ENCODE measurements around the gene UTS2B.
"Not testable (repeated sequence)": the region's sequence is repeated elsewhere in the genome, so short reads cannot be mapped to it uniquely, and the experiment has no call there.

UTS2B gene

DNA sequence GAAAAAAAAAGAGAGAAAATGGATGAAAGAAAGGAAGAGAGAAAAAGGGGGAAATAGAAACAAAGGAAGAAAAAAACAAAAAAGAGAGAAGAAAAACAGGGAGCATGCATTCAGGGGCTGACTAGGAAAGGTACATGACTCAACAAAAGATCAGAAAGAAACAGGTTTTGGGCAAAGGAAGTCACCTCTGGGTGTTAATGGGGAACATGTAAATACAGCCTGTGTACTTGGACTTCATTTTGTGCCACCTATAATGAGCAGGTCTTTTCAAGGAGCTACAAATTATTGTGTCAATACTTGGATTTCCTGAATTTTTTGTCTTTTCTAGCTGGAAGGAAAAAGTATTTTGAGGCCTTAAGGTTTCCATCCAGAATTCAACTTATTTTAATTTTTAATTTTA lies 54.6 kb downstream of the UTS2B start:
- no peak for DNase-seq (ENCODE audit: low read depth)
- TF ChIP-seq, protein P1, sequence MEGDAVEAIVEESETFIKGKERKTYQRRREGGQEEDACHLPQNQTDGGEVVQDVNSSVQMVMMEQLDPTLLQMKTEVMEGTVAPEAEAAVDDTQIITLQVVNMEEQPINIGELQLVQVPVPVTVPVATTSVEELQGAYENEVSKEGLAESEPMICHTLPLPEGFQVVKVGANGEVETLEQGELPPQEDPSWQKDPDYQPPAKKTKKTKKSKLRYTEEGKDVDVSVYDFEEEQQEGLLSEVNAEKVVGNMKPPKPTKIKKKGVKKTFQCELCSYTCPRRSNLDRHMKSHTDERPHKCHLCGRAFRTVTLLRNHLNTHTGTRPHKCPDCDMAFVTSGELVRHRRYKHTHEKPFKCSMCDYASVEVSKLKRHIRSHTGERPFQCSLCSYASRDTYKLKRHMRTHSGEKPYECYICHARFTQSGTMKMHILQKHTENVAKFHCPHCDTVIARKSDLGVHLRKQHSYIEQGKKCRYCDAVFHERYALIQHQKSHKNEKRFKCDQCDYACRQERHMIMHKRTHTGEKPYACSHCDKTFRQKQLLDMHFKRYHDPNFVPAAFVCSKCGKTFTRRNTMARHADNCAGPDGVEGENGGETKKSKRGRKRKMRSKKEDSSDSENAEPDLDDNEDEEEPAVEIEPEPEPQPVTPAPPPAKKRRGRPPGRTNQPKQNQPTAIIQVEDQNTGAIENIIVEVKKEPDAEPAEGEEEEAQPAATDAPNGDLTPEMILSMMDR (IDR thresholded peaks at IDR 0.05; ENCODE audit: insufficient read depth, low read depth, low read length, missing control alignments): no peak
- no peak overlapping the region for H3K4me3 ChIP-seq (ENCODE audit: low read depth, low read length)

DNA sequence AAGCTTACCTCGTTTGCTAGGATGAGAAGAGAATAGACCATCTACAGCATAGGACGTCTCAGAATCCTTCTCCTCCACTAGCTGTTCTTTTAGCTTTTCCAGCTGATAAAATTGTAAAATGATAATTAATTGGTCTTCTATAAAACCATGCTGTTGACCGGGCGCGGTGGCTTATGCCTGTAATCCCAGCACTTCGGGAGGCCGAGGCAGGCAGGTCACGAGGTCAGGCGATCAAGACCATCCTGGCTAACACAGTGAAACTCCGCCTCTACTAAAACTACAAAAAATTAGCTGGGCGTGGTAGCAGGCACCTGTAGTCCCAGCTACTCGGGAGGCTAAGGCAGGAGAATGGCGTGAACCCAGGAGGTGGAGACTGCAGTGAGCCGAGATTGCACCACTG lies 55.1 kb downstream of the UTS2B start:
- not testable (repeated sequence) for H3K4me3 ChIP-seq (ENCODE audit: low read depth, low read length); DNase-seq (ENCODE audit: low read depth)

DNA sequence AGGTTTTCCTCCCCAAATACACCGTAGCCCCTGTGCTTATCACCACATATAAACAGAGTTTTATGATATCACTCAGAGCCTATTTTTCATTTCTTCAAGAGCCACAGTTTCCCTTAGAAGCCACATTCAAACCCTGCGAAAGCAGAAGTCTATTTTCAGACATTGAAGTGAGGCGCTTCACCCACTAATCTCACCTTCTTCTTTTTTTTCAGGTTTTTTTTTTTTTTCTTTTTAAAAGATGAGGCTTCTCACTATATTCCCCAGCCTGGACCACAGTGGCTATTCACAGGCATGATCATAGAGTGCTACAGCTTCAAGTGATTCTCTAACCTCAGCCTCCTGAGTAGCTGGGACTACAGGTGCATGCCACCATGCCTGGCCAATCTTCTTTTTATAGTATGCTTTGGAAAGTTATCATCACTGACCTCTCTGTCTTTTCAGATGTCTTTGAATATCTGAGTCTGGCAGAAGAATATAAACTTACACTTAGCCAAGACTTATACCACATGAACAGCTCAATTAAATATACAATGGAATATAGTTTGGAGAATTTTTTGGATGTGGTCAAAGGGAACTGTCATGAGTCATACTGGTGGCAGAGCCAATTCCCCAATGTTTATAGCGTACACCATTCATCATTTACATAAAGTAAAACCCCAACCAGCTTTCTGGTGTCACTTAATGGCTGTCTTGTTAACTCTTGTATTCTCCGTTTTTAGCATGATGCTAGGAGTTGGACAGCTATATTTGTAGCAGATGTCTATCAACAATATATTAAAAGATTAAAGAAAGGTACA lies 60.8 kb downstream of the UTS2B start:
- no peak overlapping the region for H3K4me3 ChIP-seq (ENCODE audit: low read depth, low read length)
- TF ChIP-seq, protein P1 (IDR thresholded peaks at IDR 0.05; ENCODE audit: insufficient read depth, low read depth, low read length, missing control alignments): no peak
- DNase-seq (ENCODE audit: low read depth): peak; percentile 44

DNA sequence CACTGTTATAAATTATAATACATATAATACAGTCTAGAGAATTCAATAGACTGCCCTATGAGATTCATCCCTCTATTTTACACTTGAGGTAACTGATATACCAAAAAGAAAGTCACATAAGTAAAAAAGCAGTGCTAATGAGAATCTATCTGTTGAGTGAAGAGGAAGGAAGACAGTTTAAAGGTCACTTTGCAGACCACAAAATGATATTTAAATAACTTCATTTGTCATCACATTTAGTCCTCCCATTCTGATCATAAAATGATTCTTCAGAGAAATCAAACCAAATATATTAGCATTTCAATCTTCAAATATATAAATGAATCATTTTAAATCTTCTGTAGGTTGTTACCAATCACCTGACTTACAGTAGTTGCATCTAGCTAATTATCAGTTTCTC lies 61.6 kb downstream of the UTS2B start:
- DNase-seq (ENCODE audit: low read depth): no peak
- TF ChIP-seq, protein P1 (IDR thresholded peaks at IDR 0.05; ENCODE audit: insufficient read depth, low read depth, low read length, missing control alignments): no peak
- no peak overlapping the region for H3K4me3 ChIP-seq (ENCODE audit: low read depth, low read length)

DNA sequence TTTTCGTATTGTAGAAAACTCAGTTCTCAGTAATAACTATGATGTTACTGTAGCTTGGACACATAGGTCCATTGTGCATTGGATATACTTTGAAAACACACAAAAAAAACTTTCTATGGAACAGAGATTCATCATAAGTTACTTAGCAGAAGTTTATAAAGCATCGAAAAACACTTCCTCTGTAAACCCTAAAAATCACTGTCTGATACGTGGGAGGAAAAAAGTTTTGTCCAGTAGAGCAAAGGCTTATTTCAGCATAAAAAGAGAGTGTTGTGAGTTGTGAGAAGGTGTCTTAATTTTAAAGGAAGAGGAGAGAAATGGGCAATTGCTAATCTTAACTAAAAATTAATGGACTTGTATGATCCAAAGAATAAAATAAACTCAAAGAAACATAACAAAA lies 66.5 kb downstream of the UTS2B start:
- DNase-seq (ENCODE audit: low read depth): no peak
- TF ChIP-seq, protein P1 (IDR thresholded peaks at IDR 0.05; ENCODE audit: insufficient read depth, low read depth, low read length, missing control alignments): no peak
- no peak overlapping the region for H3K4me3 ChIP-seq (ENCODE audit: low read depth, low read length)

DNA sequence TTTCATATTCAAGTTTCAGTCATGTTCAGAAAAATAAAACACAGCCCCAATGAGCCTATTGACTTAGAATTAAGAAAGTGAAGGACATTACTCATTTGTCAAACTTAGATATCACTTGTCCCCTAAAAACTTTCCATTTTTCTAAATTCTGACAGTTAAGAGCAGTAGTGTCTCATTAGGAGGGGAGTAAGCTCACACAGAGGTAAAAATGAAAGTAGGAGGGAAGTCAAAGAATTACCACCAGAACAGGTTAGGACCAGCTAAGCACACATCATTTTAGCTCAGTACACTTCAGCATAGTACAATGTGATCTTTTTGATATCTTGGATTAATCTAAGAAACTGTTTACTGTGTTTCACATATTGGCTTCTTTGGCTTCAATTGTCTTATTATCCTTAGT lies 67.0 kb downstream of the UTS2B start:
- no peak for DNase-seq (ENCODE audit: low read depth)
- TF ChIP-seq, protein P1 (IDR thresholded peaks at IDR 0.05; ENCODE audit: insufficient read depth, low read depth, low read length, missing control alignments): no peak
- 0 out of 2 replicates have a peak overlapping the region, but pooled peaks have one; percentile 26 for H3K4me3 ChIP-seq (ENCODE audit: low read depth, low read length)

DNA sequence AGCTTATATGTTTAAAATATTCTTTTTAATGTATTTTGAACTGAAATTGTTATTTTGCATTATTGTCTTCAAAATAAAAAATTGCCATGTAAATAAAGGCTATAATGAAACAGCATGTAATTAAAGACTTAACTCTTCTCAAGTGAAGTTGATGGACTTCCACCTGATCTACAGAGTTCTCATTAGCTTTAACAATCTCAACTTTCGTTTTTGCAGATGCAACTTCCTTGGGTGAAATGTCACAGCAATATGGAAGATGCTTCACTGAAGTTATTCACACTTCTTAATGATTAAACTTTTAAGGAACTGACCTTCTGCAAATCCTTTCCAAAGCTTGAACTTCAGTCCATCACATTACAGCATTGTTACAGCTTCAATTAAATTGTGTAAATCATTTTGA lies 67.7 kb downstream of the UTS2B start:
- DNase-seq (ENCODE audit: low read depth): no peak
- TF ChIP-seq, protein P1 (IDR thresholded peaks at IDR 0.05; ENCODE audit: insufficient read depth, low read depth, low read length, missing control alignments): no peak
- no peak overlapping the region for H3K4me3 ChIP-seq (ENCODE audit: low read depth, low read length)
